Measurements from ENCODE around the gene PCDHA1.

The PCDHA1 gene

GRCh38 chr5:141007791-141008190 lies 221.9 kb downstream of the PCDHA1 start:
- TF ChIP-seq, protein P1, sequence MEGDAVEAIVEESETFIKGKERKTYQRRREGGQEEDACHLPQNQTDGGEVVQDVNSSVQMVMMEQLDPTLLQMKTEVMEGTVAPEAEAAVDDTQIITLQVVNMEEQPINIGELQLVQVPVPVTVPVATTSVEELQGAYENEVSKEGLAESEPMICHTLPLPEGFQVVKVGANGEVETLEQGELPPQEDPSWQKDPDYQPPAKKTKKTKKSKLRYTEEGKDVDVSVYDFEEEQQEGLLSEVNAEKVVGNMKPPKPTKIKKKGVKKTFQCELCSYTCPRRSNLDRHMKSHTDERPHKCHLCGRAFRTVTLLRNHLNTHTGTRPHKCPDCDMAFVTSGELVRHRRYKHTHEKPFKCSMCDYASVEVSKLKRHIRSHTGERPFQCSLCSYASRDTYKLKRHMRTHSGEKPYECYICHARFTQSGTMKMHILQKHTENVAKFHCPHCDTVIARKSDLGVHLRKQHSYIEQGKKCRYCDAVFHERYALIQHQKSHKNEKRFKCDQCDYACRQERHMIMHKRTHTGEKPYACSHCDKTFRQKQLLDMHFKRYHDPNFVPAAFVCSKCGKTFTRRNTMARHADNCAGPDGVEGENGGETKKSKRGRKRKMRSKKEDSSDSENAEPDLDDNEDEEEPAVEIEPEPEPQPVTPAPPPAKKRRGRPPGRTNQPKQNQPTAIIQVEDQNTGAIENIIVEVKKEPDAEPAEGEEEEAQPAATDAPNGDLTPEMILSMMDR (IDR thresholded peaks at IDR 0.05; ENCODE audit: insufficient read depth, low read length, poor library complexity, severe bottlenecking): no peak
- Histone ChIP-seq H3K4me3 (replicated peaks; ENCODE audit: low read depth, low read length) (no peak overlapping the region), H3K27me3 (replicated peaks; ENCODE audit: control insufficient read depth, insufficient read depth, low read length) (no peaks in the 10 kb centered on the region), H3K36me3 (ENCODE audit: control insufficient read depth, insufficient read depth, low read length) (no peaks in the 10 kb centered on the region)
- no peak for DNase-seq (ENCODE audit: extremely low read depth, insufficient read length)

DNA sequence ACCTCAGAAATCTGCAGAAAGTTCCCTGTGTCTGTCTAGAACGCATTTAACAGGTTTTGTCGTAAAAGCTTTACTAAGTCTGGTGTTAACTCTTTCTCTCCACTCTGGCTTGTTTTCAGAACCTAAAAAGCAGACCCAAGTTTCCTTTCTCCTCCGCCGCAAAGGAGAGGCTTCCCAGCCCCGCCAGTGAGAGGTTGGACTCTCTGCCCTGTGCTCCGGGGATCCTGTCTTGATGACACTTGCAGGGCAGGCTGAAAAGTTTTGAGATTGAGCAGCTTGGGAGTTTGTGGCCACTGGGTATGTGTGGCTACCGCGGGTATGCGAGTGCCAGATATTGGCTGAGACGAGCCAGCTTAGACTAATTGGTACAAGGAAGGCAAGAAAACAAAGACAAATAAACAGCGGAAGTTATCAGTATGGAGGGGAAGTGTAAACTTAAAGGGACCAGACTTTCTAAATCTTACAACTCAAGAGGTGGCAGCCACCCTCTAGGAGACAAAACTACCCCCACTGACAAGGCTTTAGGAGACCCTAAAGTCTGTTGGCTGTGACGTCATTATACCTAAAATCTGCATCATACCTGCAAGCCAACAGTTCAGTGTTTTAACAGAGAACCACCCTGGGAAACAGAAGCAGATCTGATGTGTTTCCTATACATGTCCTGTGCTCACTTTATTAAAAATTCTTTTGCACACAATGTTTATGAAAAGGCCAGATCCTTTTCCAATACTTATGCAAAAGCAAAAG lies 224.3 kb downstream of the PCDHA1 start:
- TF ChIP-seq, protein P1 (IDR thresholded peaks at IDR 0.05; ENCODE audit: insufficient read depth, low read length, poor library complexity, severe bottlenecking): no peak
- Histone ChIP-seq H3K27me3 (replicated peaks; ENCODE audit: control insufficient read depth, insufficient read depth, low read length) (no peaks in the 10 kb centered on the region), H3K4me3 (replicated peaks; ENCODE audit: low read depth, low read length) (no peak overlapping the region), H3K36me3 (ENCODE audit: control insufficient read depth, insufficient read depth, low read length) (no peaks in the 10 kb centered on the region)
- no peak for DNase-seq (ENCODE audit: extremely low read depth, insufficient read length)

- no peak for DNase-seq (ENCODE audit: extremely low read depth, insufficient read length)
- Histone ChIP-seq H3K4me3 (replicated peaks; ENCODE audit: low read depth, low read length) (no peak overlapping the region), H3K27me3 (replicated peaks; ENCODE audit: control insufficient read depth, insufficient read depth, low read length) (no peaks in the 10 kb centered on the region), H3K36me3 (ENCODE audit: control insufficient read depth, insufficient read depth, low read length) (no peaks in the 10 kb centered on the region)
- TF ChIP-seq, protein P1 (IDR thresholded peaks at IDR 0.05; ENCODE audit: insufficient read depth, low read length, poor library complexity, severe bottlenecking): no peak
Observed at GRCh38 chr5:141017943-141018342, 232.0 kb downstream of the PCDHA1 start.

DNA sequence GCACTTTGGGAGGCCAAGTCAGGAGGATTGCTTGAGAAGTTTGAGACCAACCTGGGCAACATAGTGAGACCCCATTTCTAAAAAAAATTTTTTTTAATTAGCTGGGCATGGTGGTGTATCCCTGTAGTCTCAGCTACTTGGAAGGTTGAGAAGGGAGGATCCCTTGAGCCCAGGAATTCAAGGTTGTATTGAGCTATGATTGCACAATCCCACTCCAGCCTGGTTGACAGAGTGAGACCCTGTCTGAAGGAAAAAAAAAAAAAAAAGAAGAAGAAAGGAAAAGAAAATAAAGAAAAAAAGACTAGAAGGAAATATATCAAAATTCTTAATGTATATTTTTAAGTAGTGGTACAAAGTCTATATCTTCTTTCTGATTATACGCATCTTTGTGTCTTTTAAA lies 236.4 kb downstream of the PCDHA1 start:
- H3K27me3 ChIP-seq (replicated peaks; ENCODE audit: control insufficient read depth, insufficient read depth, low read length): no peaks in the 10 kb centered on the region
- H3K4me3 ChIP-seq (replicated peaks; ENCODE audit: low read depth, low read length): no peak overlapping the region
- DNase-seq (ENCODE audit: extremely low read depth, insufficient read length): no peak
- TF ChIP-seq, protein P1 (IDR thresholded peaks at IDR 0.05; ENCODE audit: insufficient read depth, low read length, poor library complexity, severe bottlenecking): no peak
- H3K36me3 ChIP-seq (ENCODE audit: control insufficient read depth, insufficient read depth, low read length): no peaks in the 10 kb centered on the region

- TF ChIP-seq, protein P1 (IDR thresholded peaks at IDR 0.05; ENCODE audit: insufficient read depth, low read length, poor library complexity, severe bottlenecking): no peak
Observed at GRCh38 chr5:141031006-141031405, 245.1 kb downstream of the PCDHA1 start.

More at GRCh38 chr5:141031006-141031405, 245.1 kb downstream of the PCDHA1 start:
- no peak for DNase-seq (ENCODE audit: extremely low read depth, insufficient read length)
- Histone ChIP-seq H3K4me3 (replicated peaks; ENCODE audit: low read depth, low read length) (no peak overlapping the region), H3K27me3 (replicated peaks; ENCODE audit: control insufficient read depth, insufficient read depth, low read length) (no peaks in the 10 kb centered on the region), H3K36me3 (ENCODE audit: control insufficient read depth, insufficient read depth, low read length) (no peaks in the 10 kb centered on the region)

Data from GM06990 (cell line).